SW 1271 (cell line): ENCODE results near the gene GCG.

Experiments used
- DNase-seq, 2 experiments: peaks; one replicate each; lab custom pipeline; 2025; lab: John Stamatoyannopoulos, UW

GCG gene

DNA sequence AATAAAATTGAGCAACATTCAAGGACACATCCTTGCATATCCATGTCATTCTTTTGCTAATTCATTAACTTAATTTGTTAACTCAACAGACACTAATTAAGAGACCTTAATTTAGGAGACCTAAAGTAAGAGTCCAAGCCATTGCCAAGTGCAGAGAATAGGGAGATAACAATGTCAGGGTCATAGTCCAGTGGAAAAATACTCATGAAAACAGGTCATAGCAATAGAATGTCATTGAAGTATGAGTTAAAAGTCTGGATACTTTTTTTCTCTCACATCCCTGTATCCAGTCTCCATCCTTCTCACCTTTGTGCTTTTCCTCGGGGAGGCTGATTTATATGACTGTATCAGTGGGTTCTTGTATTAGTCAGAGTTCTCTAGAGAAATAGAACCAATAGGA, 51.5 kb downstream of the GCG start:
- no peak for DNase-seq

DNA sequence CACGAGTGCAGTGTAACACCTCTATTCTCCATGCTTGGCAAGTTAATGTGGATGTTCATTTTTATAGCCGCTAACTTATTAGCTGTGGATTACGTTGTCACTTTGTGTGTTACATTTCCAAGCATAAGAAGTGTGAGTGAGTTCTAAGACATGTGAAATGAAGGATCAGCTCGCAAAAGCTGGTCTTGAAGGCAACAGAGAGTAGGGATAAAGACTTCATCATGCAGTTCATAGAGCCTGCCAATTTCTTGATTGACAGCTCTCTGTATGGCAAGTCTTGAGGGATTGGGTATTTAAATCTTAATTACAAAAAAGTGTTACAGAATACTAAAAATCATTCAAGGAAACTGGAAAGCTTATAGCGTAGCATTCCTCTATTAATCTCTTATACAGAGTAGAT, 52.2 kb downstream of the GCG start:
- no peak for DNase-seq
